Sciatic nerve (tissue), 2 donors: ENCODE data around the gene USH2A. TPM values are rescaled to one million over a fixed set of nuclear protein-coding genes. Genes with fewer than 3 reads are reported as not detected.

Source experiments
- ATAC-seq: fragments of 200-7000 bp; cut with Tn5 transposase; one replicate; pipeline ENCODE4 v1.9.1; 2020; ENCODE audit warnings: mild to moderate bottlenecking, moderate library complexity
- DNase-seq: peaks from one replicate; pipeline ENCODE4 v3.0.0-alpha.2; 2020; ENCODE audit warnings: low spot score
- intact Hi-C: fragments of 100-400 bp; cut with DNase I; formaldehyde crosslinking; loops from one replicate; pipeline ENCODE4 v1.14.2; 2022
- total RNA-seq: library from RNA; stranded (reverse); fragmentation: NEBNext Ultra II Directional; extraction: Animal tissue kit (Norgen Biotek cat#: 25700); gene quantifications from one replicate; pipeline ENCODE4 v1.2.1, GENCODE V29; 2021
- donor health status: DM: no; HTN: no; CAD: no.
- donor health status: DM: no; HTN: no; CAD: no.

USH2A gene
- total RNA-seq, 1 donor from 2014 or later = 0.04 TPM

GRCh38 chr1:215905493-215906115 lies 517.6 kb downstream of the USH2A start:
- ATAC-seq (no peak), DNase-seq (no peak)
- intact Hi-C loops = no loop called here

GRCh38 chr1:215900684-215901083 lies 522.6 kb downstream of the USH2A start:
- intact Hi-C loops = no loop called here
- DNase-seq (no peak), ATAC-seq (no peak)

GRCh38 chr1:215899901-215900300 lies 523.3 kb downstream of the USH2A start:
- intact Hi-C loops = no loop called here
- no peak for ATAC-seq

GRCh38 chr1:215895893-215896292 lies 527.4 kb downstream of the USH2A start:
- no peak for DNase-seq
- intact Hi-C loops = no loop called here
- no peak for ATAC-seq

More at GRCh38 chr1:215899901-215900300, 523.3 kb downstream of the USH2A start:
- no peak for DNase-seq

- ATAC-seq (no peak), DNase-seq (no peak)
- intact Hi-C loops = no loop called here
Observed at GRCh38 chr1:215895276-215895675, 528.0 kb downstream of the USH2A start.

GRCh38 chr1:215894617-215895016 lies 528.6 kb downstream of the USH2A start:
- no peak for DNase-seq
- ATAC-seq = no peak
- intact Hi-C loops = no loop called here

- ATAC-seq (peak; percentile 59), DNase-seq (no peak)
- intact Hi-C loops = no loop called here
Observed at GRCh38 chr1:215891266-215892057, 531.8 kb downstream of the USH2A start.

GRCh38 chr1:215890438-215890837 lies 532.8 kb downstream of the USH2A start:
- DNase-seq (no peak), ATAC-seq (no peak)
- intact Hi-C loops = no loop called here

GRCh38 chr1:215889871-215890270 lies 533.4 kb downstream of the USH2A start:
- intact Hi-C loops = no loop called here
- no peak for ATAC-seq
- DNase-seq = no peak

- intact Hi-C loops = no loop called here
- DNase-seq = no peak
- no peak for ATAC-seq
Observed at GRCh38 chr1:215888159-215888558, 535.1 kb downstream of the USH2A start.

GRCh38 chr1:215887627-215888026 lies 535.6 kb downstream of the USH2A start:
- ATAC-seq (no peak), DNase-seq (no peak)
- intact Hi-C loops = no loop called here

GRCh38 chr1:215883004-215883403 lies 540.2 kb downstream of the USH2A start:
- intact Hi-C loops = no loop called here
- ATAC-seq (no peak), DNase-seq (no peak)

GRCh38 chr1:215878843-215879242 lies 544.4 kb downstream of the USH2A start:
- no peak for DNase-seq
- ATAC-seq = no peak
- intact Hi-C loops = no loop called here

GRCh38 chr1:215878128-215878527 lies 545.1 kb downstream of the USH2A start:
- DNase-seq = no peak
- no peak for ATAC-seq
- intact Hi-C loops = no loop called here

- intact Hi-C loops = no loop called here
- ATAC-seq (no peak), DNase-seq (no peak)
Observed at GRCh38 chr1:215877452-215877951, 545.7 kb downstream of the USH2A start.

GRCh38 chr1:215875712-215876111 lies 547.5 kb downstream of the USH2A start:
- DNase-seq (no peak), ATAC-seq (no peak)

GRCh38 chr1:215875236-215875635 lies 548.0 kb downstream of the USH2A start:
- no peak for DNase-seq
- no peak for ATAC-seq
- intact Hi-C loops = no loop called here

More at GRCh38 chr1:215875712-215876111, 547.5 kb downstream of the USH2A start:
- intact Hi-C loops = no loop called here

- no peak for DNase-seq
- intact Hi-C loops = no loop called here
- ATAC-seq = no peak
Observed at GRCh38 chr1:215872658-215873057, 550.6 kb downstream of the USH2A start.

- intact Hi-C loops = loop anchor here (10.0 kb wide), 1 partner anchor 1416 kb away; no protein-coding TSS in a partner anchor
- no peak for DNase-seq
- ATAC-seq = no peak
Observed at GRCh38 chr1:215868500-215868899, 554.7 kb downstream of the USH2A start.

GRCh38 chr1:215865060-215865459 lies 558.2 kb downstream of the USH2A start:
- DNase-seq = no peak
- intact Hi-C loops = loop anchor here (10.0 kb wide), 1 partner anchor 1420 kb away; no protein-coding TSS in a partner anchor
- no peak for ATAC-seq
